HG03039 (cell line): ENCODE measurements around the gene C2orf66.

Experiments
- ATAC-seq: cut with Tn5 transposase; IDR thresholded peaks from one replicate; pipeline ENCODE4 v1.9.1; 2021; ENCODE audit warnings: mild to moderate bottlenecking, moderate library complexity; ENCODE audit not compliant: unreplicated experiment

C2orf66 gene

DNA sequence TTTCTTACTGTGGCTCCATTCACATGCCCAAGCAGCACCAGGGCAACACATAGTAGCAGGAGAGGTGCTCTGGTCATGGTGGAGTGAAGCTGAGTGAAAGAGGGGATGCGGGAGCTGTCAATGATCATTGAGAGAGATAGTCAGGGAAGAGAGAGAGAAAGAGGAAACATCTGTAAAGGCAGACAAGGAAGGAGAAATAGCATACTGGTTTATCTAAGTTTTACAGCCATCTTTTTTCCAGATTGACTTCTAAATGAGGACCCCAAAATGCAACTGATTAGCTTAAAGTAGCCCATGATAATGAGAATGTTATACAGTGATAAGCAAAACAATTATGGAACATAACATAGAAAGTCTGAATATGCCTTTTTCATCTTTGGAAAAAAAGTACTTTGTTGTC lies at the start of gene C2orf66:
C2orf66 (minus strand) TSS at position 96 of the 400 bp plus-strand sequence; CDS start at position 77, 19 bp downstream.
- no peak for ATAC-seq

DNA sequence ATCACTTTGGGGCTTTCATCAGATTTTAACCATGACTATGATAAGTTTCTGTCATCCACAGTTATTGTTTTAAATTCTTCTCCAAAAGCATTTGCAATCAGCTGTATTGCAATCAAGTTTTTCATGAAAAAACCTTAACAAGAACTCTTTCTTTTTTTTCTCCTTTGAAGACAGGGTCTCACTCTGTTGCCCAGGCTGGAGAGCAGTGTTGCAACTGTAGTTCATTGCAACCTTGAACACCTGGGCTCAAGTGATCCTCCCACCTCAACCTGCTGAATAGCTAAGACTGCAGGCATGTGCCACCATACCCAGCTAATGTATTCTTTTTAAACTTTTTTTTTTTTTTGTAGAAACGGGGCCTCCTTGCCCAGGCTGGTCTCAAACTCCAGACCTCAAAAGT lies 45.5 kb upstream of the C2orf66 start:
- ATAC-seq, result no peak

DNA sequence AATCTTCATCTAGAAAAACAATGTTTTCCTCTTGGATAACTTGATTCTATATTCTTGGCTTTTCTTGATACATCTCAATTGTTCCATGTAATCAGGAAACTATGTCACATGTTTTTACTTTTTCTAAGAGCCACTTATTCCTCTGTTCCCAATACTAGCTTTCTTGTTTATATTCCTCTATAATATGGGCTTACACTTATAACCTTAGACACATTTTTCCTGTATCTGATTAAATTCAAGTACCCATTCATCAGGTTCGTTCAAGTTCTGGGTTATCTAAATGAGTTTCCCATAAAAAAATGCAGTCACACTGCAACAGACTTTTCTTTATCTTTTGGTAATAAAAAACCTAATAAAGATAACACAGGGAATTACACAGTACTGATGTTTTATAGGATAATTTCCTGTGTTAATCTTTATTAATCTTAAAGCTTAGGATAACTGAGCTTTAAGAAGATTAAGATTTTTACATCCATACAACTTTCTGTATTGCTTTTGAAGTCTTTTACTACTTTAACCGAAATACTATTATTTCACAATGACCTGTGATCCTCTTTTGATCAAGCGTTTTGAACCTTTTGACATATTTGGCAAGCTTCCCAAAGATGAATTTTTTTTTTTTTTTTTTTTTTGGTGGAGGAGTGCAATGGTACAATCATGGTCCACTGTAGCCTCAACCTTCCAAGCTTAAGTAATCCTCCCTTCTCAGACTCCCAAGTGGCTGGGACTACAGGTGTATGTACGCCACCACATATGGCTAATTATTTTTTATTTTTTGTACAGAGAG lies 44.3 kb upstream of the C2orf66 start:
- no peak for ATAC-seq

DNA sequence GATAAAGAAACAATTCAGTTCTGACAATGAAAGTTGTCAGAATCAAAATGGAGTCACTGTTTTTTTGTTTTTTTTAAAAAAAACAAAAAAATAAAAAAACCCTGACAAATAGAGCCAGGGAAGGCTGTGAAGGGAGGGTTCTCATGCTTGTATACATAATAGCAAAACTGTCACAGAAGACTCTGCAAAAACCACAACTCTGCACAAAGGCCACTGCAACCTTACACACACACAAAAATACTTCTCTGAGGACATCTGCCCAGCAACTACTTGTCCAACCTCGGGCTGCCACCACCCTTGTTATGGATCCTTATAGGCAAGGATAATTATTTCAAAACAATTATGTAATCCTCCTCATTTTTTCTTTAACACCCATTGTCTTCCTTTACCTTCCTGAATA lies 41.9 kb upstream of the C2orf66 start:
- ATAC-seq, result no peak

DNA sequence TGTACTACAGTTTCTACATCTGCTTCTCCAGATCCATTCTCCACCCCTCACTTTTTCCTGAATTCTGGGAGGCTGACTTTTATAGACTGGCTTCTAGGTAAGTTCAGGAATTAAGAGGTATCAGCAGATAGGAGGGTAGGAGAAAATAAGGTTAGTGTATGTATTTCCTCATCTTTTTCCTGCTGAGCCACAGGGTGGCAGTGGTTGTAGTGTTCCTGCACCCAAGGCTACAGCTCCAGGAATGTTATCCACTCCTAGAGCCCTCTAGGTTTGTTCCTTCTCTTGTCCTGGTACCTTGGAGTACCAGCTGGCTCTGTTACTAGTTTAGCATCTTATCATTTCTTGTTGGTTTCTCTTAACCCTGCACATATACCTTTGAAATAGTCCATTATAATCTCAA lies 40.7 kb upstream of the C2orf66 start:
- no peak for ATAC-seq

DNA sequence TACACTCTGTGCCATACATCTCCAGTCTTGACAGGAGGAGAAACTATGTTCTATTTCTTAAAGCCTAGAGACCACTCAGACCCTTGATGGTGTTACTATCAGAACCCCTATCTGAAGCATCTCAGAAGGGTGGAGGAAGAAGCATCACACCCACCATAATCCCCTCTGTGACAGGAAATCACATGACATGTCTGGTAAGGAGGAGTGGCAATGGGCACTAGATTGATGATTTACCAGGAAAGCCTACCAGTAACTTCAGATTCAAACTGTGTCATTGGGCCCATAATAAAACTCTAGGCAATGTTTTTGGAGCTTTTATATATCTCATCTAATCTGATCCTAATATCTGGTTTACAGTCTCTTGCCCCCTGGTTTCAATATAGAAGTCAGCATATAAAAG lies 37.1 kb upstream of the C2orf66 start:
- no peak for ATAC-seq

DNA sequence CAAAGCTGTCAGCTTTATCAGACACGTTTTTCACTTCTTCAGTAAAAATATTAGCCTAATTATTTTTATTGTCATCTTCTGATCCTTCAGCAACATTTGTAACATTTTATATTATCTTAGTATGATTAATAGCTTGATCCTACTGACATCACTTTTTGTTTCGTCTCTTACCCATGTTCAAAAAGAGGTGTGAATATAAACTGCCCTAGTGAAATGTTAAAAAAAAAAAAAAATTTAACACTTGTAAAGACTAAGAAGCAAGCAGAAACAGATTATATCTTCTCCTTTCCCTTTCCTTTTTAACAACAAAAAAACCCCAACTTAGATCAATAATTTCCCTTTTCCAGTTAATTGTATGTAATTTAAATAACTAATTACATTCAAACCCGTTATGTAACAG lies 36.2 kb upstream of the C2orf66 start:
- no peak for ATAC-seq

DNA sequence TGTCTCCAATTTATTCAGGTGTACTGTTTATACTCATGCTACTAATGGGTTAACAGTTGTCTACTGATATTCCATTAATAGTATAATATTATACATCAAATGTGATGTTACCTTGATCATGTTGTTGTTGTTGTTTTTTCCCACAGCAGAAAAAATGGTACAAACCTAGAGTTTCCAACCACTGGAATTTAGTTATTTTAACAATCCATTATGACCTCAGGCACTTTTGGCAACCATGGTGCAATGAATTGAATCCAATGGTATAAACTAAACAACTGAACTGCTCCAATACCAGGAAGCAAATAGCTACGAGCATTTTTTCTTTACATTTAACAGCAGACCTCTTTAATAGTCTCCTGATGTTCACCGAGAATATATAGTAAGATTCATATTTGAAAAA lies 31.0 kb upstream of the C2orf66 start:
- ATAC-seq, result no peak

DNA sequence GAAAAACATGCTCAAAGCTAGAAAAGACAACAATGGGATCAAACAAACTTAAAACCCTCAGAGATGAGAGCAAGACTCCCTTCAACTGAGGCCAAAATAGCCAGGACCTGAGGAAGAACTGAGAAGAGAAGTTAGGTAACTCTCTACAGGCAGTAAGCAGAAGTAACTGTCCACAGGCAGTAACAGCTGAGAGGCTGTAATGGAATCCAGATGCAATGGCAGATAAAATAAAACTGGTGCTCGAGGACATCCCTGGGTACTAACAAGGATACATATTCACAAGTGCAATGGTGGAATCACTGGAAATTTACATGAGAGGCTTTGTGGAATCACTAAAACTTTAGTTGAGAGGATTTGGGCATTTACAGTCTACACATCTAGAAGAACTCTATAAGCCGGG lies 30.4 kb upstream of the C2orf66 start:
- ATAC-seq, result no peak

DNA sequence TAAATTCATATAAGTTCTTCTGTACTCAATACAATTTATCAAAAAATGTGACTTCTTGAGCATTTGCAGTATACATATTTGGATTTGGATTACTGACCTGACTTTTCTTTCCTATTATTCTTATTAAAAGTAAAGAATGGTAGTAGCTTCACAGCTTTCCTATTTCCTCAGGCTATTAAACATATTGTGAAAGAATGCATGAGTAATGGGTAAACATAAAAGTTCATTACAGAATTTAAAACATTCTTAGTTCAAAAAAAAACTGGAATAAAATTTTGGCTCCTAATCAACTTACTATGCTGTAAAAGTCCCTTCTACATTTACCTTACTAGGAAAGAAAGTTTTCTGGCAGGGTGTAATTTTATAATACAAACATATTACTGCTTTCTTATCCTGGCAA lies 27.3 kb upstream of the C2orf66 start:
- ATAC-seq, result no peak

DNA sequence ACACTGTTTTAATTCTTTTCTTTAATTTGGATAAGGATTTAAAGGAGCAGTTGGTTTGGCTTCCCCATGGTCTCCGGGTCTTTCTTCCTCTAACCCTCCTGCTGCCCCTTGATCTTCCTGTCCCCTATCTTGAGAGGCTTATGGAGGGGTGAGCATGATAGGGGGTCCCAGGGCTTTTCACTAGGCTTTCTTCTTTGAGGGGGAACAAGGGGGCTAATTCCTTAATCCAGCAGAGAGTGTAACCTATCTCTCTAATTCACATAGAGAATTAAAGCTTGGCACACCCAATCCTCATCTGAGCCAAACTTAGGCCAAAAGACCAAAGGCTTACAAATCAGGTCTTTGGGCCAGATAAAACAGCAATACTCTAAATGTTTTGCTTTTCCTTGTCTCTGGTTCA lies 21.5 kb upstream of the C2orf66 start:
- no peak for ATAC-seq

DNA sequence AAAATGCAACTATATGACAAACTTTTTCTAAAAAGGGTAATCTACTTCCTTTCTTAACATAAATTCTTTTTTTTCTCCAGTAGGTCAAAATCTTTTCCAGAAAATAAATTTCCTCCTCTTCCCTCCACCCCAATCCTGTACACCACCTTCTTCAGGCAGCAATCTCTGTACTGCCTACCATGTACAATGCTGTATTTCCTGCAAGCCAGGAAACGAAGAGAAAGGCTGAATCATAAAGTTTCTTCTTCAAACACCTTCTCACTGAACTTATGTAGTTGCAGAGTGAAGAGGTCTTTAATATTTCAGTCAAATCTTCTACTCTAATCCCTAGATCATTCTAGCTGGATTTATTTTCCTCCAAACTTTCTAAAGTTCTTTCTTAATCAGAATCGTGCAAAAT lies 18.2 kb upstream of the C2orf66 start:
- ATAC-seq, result no peak

DNA sequence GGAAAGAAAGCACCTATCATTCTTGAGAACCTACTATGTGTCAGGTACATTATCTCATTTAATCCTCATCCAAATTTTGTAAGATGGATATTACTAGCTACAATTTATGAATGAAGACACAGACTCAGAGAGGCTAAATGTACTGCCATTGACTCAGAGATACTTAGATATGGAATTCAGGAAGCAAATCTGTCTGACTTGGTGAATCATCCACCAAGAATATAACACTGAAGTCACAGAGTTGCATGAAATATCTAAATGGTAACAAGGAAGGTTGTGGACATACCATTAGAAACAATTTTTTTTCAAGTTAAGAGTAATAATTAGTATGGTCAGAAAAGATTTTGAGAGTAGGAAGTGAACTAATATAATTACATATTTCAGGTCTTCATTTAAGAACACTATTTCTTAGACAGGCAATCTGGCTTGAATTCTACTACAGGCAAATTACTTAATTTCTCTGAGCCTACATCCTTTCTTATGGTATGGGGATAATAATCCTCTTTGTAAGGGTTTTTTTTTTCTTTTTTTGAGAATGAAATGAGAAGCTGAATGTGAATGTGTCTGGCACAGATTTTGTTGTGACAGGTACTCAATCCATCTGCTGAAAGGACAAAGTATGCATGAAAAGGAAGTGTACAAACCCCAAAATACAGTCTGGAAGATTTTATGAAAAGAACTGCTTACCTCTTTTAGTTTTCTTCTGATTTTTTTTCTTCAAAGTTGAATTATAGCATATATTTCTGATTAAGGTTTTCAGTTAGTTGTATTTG lies 14.8 kb upstream of the C2orf66 start:
- no peak for ATAC-seq

DNA sequence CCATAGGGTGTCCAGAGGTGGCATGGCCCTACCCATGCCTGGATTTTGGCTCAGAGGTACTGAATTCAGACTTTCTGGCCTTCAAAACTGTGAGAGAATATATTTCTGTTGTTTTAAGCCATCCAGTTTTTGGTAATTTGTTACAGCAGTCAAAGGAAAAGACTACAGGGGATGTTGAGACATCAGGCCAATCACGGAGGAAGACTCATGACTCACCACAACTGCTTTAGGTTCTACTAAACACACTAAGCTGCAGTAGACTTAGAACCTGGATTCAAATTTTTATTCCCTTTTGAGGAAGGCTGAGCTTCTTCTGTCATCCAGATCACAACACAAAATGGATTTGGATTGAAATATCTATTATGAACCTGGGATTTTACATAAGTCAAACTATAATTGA lies 12.0 kb upstream of the C2orf66 start:
- ATAC-seq, result no peak

DNA sequence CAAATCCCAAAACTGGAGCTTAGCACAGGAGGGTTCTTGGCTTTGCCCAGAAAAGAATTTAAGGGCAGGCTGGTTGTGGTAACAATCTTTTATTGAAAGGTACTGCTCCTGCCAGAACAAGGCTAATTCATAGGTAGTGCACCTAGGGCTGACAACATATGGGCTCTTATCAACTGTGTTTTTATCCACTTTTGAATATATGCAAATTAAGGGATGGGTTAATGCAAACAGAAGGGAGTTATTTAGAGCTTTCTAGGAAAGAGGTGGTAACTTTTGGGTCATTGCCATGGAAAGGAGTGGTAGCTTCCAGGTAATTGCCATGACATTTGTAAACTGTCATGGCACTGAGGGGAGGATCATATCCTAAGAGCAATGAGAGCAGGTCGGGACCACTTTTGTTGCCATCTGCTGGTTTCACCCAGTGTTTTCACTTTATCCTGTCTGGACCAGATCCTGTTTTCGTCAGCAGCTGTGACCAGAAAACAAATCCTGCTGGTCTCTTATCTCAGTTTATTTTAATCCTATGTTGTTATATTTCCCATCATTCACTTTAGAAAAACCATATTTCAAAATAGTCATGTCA lies 981 bp downstream of the C2orf66 start:
- ATAC-seq, result no peak

DNA sequence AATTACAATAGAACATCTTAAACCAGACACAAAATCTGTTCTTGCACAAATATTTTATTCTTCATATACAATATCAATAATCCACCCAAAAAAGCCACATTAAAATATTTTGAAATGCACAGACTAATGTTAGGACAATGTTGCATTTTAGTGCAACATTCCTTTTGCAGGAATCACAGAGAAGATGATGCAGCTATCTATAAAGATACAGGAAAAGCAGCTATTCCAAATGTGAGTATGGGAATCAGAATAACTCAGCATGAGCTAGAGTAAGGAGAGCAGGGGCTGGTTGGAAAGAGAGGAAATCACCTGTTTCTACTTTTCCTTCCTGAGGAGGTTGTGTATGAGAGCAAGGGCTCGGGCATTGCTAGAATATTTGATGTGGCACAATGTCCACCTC lies 4.8 kb downstream of the C2orf66 start:
- ATAC-seq, result no peak

DNA sequence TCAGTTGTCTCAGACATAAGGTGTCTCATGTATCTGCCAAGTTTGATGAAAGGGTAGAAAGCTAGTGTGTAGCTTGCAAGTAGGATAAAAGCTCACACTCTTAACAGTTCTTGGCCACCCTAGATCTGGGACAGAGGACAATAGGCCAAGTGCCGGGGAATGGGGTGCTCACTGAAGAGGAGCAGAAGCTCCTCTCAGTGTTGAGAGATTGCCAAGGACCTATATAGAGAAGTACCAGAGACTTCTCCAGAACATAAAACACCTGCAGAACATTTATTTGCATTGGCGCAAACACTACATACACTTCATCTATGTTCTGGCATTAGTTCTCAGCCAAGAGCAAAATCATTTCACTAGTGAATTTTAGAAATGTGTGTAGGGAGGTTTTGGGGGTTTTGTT lies 6.8 kb downstream of the C2orf66 start:
- no peak for ATAC-seq

DNA sequence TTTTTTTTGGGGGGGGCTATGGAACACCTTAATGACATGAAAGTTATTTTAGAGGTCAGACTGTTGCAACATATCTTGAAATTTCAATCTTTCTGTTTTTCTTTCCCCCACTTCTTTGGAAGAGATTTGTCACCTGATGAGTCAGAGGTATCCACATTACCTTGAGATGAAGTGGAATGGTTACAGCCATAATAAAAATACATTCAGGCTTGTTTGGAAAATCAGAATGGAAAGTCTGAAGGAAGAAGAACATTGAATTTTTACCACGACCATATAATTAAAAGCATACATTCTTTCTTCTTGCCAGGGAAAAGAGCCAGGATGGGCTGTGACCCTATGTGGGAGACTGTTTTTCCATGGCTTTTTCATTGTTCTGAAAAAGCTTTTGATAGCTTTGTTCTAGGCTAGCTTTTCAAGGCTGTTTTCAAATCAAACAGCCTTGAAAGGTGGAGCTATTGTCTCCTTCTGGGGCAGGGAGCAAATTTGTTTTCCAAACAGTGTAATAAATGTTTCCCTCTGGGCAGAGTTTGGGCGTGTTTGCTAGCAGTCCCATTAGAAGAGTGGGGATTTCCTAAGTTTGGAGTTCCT lies 7.4 kb downstream of the C2orf66 start:
- ATAC-seq, result no peak

DNA sequence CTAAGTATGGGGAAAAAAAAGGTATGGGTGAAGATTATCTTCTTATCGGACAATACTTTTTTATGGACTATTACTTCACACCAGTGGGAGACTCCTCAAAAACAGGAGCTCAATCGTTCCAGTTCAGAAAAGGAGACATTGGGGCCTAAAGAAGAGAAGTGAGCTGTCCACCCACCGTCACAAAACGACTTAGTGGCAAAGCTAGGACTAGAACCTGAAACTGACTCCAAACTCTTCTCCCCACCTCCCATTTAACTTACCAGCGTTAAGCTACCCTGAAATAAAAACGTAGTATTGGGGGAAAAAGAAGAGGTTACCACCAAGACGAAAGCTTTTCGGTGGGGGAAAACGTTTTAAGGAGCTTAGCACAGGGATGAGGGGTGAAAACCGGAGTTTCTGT lies 10.2 kb downstream of the C2orf66 start:
- ATAC-seq, result no peak

DNA sequence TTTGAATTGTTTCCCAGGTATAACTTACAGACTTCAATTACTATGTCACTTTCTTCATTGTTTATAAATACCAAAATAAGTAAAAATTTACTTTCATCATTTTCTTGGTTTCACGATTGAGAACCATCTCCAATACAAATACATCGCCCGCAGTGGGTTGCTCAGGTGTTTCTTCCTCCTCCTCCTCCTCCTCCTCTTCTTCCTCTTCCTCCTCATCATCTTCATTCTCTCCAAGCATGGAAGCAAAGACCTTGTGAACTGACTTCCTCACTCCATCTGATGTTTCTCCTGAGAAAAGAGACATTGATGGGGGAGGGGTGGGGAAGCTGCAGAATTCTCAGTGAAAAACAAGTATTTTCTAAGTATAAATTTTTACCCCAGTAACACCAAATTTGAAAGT lies 16.3 kb downstream of the C2orf66 start:
- no peak for ATAC-seq

DNA sequence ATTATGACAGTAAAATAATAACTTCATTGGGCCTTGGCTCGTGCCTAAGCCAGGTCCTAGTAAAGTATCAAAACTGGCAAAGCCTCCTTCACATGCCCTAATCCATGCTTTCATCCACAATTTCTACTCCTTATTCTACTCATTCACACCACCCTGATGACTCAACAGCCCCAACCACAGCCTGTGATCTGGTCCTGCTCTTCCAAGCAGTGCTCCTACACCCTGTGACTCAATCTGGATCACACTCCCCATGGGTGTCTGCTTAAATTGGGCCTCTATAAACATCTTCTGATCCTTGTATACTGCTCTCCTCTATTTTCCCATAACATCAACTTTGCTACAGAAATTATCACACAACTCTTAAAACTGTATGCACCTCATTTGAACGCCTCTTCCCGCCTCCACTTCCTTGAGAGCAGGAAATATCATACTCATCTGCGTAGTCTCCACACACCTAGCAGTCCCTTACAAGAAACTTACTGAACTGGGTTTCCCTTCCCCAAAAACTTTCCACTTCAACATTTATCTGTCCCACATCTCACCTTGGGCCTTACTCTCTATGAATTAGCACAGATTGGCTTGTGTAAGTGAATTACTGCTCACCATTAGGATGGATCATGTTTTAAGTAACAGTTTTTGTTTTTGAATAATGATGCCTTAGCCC lies 25.6 kb downstream of the C2orf66 start:
- peak; percentile 57 for ATAC-seq
